GM12801 (cell line): ENCODE data around the gene KRT27.

Source experiments
- TF ChIP-seq, protein P1 (sequence below): IDR thresholded peaks from one replicate; pipeline ENCODE4 v1.5.1; 2011; ENCODE audit warnings: control low read depth; ENCODE audit not compliant: insufficient read length; ENCODE audit errors: extremely low read depth

Gene KRT27

DNA sequence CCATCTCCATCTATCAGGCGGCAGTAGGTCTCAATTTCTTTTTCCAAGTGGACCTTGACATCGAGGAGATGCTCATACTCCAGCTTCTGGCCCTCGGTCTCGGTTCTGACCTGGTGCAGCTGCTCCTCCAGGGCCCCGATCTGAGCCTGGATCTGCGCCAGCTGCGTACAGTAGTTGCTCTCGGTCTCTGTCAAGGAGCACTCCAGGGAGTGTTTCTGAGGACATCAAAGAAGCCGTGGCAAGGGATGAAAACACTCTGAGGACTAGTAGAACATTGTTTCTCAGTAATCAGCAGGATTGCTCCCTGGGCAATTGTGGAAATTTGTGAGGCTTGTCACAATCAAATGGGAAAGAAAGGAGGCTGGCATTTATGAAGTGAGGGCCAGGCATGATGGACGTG, 11.5 kb upstream of the KRT27 start:
- TF ChIP-seq, protein P1, sequence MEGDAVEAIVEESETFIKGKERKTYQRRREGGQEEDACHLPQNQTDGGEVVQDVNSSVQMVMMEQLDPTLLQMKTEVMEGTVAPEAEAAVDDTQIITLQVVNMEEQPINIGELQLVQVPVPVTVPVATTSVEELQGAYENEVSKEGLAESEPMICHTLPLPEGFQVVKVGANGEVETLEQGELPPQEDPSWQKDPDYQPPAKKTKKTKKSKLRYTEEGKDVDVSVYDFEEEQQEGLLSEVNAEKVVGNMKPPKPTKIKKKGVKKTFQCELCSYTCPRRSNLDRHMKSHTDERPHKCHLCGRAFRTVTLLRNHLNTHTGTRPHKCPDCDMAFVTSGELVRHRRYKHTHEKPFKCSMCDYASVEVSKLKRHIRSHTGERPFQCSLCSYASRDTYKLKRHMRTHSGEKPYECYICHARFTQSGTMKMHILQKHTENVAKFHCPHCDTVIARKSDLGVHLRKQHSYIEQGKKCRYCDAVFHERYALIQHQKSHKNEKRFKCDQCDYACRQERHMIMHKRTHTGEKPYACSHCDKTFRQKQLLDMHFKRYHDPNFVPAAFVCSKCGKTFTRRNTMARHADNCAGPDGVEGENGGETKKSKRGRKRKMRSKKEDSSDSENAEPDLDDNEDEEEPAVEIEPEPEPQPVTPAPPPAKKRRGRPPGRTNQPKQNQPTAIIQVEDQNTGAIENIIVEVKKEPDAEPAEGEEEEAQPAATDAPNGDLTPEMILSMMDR = no peak

DNA sequence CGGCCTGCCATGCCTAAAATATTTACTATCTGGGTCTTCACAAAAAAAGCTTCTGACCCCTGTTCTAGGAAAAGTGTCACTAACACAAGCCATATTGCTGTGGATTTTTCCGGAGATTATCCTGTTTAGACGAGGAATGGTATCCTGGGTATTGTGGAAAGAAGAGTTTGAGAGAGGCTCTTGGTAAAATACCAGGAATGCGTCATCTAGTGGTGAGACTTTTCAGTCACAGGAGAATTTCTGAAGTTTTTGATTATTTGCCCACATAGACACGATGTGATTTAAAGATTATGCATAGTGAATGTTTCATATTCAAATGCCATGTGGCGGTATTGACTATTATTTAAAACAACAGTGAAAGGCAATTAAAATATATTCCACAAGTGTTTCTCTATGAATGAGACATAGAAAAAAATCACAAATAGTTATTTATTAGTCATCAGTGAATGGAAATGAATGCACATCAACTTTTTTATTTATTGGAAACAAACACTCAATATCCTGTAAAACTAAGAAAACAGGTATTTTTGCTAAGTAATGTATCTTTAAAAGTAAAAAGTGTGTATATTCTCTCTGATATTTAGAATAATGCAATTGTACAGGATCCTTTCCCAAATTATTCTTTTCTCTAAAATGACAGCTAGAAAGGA, 9.6 kb upstream of the KRT27 start:
- TF ChIP-seq, protein P1 = no peak

DNA sequence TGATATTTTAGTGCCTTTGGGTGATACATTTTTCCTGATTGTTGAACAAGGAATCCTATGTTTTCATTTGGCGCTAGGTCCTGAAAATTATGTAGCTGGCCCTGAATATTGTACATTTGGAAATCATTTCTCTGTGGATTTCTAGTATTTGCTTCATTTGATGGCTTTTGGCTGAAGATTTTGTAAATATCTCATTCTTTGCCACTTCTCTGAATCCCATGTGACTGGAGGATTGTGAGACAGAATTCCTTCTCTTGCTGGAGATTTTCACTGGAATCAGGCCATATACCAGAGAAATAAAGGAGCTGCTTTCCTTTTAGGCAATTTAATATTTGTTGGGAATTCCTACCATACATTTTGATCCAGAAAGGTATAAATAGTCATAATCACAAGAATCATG, 8.8 kb upstream of the KRT27 start:
- TF ChIP-seq, protein P1 = no peak

DNA sequence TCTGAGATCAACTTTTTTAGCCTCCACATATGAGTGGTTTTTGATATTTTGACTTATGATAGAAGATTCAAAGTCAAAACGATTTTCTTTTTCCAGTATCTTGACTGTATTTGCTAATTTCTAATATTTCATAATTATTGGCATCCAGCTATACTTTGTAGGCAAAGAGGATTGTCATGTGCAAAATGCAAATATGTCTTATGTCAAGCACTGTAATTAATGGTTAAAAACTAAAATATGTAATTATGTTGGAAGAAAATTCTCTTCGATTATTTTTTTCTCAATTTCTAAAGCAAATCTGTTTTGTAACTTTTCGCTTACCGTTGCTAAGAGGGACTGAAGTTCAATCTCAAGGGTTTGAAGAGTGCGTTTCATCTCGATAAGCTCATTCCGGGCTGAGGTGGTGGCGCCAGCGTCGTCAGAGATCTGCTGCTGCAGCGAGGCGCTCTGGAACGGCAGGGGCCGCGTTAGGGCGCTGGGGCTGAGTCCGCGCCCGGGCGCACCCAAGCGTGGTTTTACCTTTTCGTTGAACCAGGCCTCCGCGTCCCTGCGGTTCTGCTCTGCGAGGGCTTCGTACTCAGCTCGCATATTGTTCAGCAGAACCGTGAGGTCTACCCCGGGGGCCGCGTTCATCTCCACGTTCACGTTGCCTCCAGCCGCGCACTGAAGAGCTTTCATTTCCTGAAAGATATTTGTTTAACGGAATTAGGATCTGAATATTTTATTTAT, 3.0 kb downstream of the KRT27 start:
- TF ChIP-seq, protein P1 = no peak

DNA sequence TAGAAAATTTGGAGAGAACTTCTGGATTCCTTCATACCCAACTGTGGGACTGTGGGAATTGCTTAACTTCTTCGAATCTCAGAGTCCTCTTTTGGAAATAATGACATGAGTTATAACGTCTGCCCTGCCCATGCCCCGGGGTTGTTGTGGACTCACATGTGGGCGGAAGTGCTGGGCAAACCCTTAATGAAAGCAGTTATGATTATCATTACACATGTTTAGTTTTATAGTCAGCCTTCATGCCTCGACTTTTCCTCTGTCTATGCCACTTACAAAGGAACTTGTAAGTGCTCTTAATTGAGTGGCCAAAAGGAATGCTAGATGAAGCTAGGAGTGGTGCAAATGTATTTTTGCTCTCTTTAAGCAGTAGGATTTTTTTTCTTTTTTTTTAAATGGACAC, 3.9 kb downstream of the KRT27 start:
- TF ChIP-seq, protein P1 = no peak

DNA sequence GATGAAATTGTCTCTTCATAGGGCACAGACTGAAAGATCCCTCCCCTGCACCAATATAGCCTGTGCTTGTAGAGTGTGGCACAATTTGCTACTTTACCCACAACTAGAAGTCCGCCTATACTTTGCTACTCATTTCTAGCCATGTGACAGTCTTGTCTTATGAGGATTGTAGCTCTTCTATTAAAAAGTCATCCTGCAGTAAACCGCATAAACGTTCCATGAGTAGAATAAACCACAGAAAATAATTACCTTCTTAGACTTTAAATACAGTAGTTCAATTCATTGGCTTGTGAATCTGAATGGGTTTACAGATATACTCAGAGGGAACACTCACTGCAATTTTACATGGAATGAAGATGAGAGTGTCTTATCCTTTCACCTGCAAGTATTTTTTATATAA, 4.4 kb downstream of the KRT27 start:
- TF ChIP-seq, protein P1 = no peak

DNA sequence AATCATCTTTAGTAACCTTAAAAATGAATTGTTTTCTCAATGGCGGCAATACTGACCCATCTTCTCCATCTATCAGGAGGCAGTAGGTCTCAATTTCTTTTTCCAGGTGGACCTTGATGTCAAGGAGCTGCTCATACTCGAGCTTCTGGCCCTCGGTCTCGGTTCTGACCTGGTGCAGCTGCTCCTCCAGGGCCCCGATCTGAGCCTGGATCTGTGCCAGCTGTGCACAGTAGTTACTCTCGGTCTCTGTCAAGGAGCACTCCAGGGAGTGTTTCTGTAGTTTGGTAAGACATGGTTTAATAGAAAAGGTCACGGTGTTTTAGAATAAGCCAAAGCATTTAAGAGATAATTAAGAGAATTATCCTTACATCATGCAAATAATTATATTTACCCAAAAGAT, 4.9 kb downstream of the KRT27 start:
- TF ChIP-seq, protein P1 = no peak
